Measurements from ENCODE around the gene ABCF1.

ABCF1 gene

DNA sequence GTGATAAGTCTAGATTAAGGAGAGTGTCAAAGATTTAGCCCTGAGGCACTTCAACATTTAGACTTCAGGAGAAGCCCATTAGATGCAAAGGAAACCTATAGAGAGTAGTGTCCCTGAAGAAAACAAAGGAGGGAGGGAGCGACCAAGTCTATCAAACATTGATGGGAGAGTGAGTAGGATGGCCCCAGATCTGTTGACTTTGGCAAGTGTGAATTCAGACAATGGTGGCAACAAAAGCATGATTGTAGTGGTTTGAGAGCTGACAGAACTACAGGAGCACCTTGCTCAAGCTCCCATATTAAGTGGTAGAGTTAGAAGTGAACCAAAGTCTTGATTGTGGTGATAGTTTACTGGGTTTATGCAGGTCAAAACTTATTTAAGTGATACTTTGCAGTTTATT, 979 bp upstream of the ABCF1 start:
- Histone ChIP-seq H3K27me3 (replicated peaks; ENCODE audit: insufficient read depth, low read length) (no peaks in the 10 kb centered on the region), H3F3A (ENCODE audit: insufficient read depth, low read length) (peaks cover 11% of the 10 kb centered on the region; the same call in 1 of the 2 replicates), H4K20me1 (ENCODE audit: insufficient read depth, low read length) (peaks cover 6% of the 10 kb centered on the region; the same call in 1 of the 2 replicates), H2AFZ (ENCODE audit: low read length) (peak overlapping the region; percentile 95), H3K79me2 (ENCODE audit: low read length) (peaks cover 40% of the 10 kb centered on the region), H3K4me1 (ENCODE audit: low read length) (peaks cover 18% of the 10 kb centered on the region), H3K9me3 (replicated peaks; ENCODE audit: insufficient read depth, low read length) (no peaks in the 10 kb centered on the region), H3K4me2 (ENCODE audit: low read depth, low read length) (peak overlapping the region; percentile 91), H3K27ac (ENCODE audit: low read length) (no peak overlapping the region), H3K9ac (ENCODE audit: low read length) (peak overlapping the region; percentile 88; the same call in 1 of the 2 replicates), H3K4me3 (ENCODE audit: low read length) (peak overlapping the region; percentile 90), H3K9me2 (replicated peaks; ENCODE audit: insufficient read depth, low read length) (no peaks in the 10 kb centered on the region), H3K36me3 (replicated peaks; ENCODE audit: insufficient read depth, low read length) (no peaks in the 10 kb centered on the region)
- DNase-seq, result no peak
- TF ChIP-seq EZH2 (optimal IDR thresholded peaks at IDR 0.05; ENCODE audit: low read depth, low read length) (no peak), EZH2phosphoT487 (IDR thresholded peaks at IDR 0.05; ENCODE audit: low read length) (no peak)
- TF ChIP-seq, protein P1, sequence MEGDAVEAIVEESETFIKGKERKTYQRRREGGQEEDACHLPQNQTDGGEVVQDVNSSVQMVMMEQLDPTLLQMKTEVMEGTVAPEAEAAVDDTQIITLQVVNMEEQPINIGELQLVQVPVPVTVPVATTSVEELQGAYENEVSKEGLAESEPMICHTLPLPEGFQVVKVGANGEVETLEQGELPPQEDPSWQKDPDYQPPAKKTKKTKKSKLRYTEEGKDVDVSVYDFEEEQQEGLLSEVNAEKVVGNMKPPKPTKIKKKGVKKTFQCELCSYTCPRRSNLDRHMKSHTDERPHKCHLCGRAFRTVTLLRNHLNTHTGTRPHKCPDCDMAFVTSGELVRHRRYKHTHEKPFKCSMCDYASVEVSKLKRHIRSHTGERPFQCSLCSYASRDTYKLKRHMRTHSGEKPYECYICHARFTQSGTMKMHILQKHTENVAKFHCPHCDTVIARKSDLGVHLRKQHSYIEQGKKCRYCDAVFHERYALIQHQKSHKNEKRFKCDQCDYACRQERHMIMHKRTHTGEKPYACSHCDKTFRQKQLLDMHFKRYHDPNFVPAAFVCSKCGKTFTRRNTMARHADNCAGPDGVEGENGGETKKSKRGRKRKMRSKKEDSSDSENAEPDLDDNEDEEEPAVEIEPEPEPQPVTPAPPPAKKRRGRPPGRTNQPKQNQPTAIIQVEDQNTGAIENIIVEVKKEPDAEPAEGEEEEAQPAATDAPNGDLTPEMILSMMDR (IDR thresholded peaks at IDR 0.05; ENCODE audit: low read length), result no peak

DNA sequence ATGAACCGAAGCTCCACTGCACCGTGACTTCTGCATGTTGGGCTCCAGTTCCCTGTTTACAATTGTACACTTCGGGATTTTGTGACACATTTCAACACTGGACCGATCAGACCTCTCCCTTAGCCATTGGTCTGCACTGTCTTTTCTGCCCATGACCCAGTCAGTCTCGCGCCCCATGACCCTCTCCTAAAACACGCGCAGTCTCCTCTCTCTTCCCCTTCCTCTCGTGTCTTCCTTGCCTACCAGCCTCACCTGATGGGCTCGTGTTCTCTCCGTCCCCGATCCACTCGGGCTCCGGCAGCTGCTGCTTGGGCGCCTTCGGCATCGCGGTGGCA, 535 bp upstream of the ABCF1 start:
- peaks cover 18% of the 10 kb centered on the region for H3K4me1 ChIP-seq (ENCODE audit: low read length)

DNA sequence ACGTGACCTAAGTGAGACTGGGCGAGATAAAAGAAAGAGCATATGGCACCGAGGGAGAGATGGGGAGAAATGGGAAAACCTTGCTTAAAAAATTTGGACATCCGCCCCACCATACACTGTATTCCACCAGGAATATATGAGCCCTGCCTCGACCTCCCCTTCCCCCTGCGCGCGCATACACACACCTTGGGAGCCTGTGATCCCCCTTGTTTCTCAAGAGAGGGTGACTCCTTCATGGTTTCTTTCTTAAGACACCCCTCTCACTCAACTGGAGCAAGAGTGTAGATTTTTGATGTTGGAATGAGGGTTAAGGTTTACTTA, 480 bp downstream of the ABCF1 start:
- no peaks in the 10 kb centered on the region for H3K9me2 ChIP-seq (replicated peaks; ENCODE audit: insufficient read depth, low read length)
- H3K9ac ChIP-seq (ENCODE audit: low read length), result peak overlapping the region; percentile 88
- H3K27me3 ChIP-seq (replicated peaks; ENCODE audit: insufficient read depth, low read length), result no peaks in the 10 kb centered on the region
- peak overlapping the region; percentile 81 for H2AFZ ChIP-seq (ENCODE audit: low read length)
- no peak for DNase-seq
- H3K4me2 ChIP-seq (ENCODE audit: low read depth, low read length), result peak overlapping the region; percentile 95
- H3K9me3 ChIP-seq (replicated peaks; ENCODE audit: insufficient read depth, low read length), result no peaks in the 10 kb centered on the region
- peaks cover 18% of the 10 kb centered on the region for H3K4me1 ChIP-seq (ENCODE audit: low read length)
- no peaks in the 10 kb centered on the region for H3K36me3 ChIP-seq (replicated peaks; ENCODE audit: insufficient read depth, low read length)
- TF ChIP-seq, protein P1 (IDR thresholded peaks at IDR 0.05; ENCODE audit: low read length), result no peak
- TF ChIP-seq EZH2 (optimal IDR thresholded peaks at IDR 0.05; ENCODE audit: low read depth, low read length), result no peak
- TF ChIP-seq EZH2phosphoT487 (IDR thresholded peaks at IDR 0.05; ENCODE audit: low read length), result no peak
- peak overlapping the region; percentile 90 for H3K4me3 ChIP-seq (ENCODE audit: low read length)
- H4K20me1 ChIP-seq (ENCODE audit: insufficient read depth, low read length), result peaks cover 10% of the 10 kb centered on the region; the same call in 1 of the 2 replicates
- H3K79me2 ChIP-seq (ENCODE audit: low read length), result peaks cover 53% of the 10 kb centered on the region
- peak overlapping the region; percentile 74; the same call in 1 of the 2 replicates for H3K27ac ChIP-seq (ENCODE audit: low read length)
- H3F3A ChIP-seq (ENCODE audit: insufficient read depth, low read length), result peaks cover 11% of the 10 kb centered on the region; the same call in 1 of the 2 replicates

More for the DNA sequence above, 535 bp upstream of the ABCF1 start:
- peak overlapping the region; percentile 88 for H3K9ac ChIP-seq (ENCODE audit: low read length)
- H3K4me3 ChIP-seq (ENCODE audit: low read length), result peak overlapping the region; percentile 90
- peak overlapping the region; percentile 91 for H3K4me2 ChIP-seq (ENCODE audit: low read depth, low read length)
- no peaks in the 10 kb centered on the region for H3K9me2 ChIP-seq (replicated peaks; ENCODE audit: insufficient read depth, low read length)
- DNase-seq, result no peak
- no peaks in the 10 kb centered on the region for H3K9me3 ChIP-seq (replicated peaks; ENCODE audit: insufficient read depth, low read length)
- H3K79me2 ChIP-seq (ENCODE audit: low read length), result peaks cover 45% of the 10 kb centered on the region
- H3K27ac ChIP-seq (ENCODE audit: low read length), result peak overlapping the region; percentile 39; the same call in 1 of the 2 replicates
- peaks cover 11% of the 10 kb centered on the region; the same call in 1 of the 2 replicates for H3F3A ChIP-seq (ENCODE audit: insufficient read depth, low read length)
- H4K20me1 ChIP-seq (ENCODE audit: insufficient read depth, low read length), result peaks cover 10% of the 10 kb centered on the region; the same call in 1 of the 2 replicates
- peak overlapping the region; percentile 95 for H2AFZ ChIP-seq (ENCODE audit: low read length)
- H3K27me3 ChIP-seq (replicated peaks; ENCODE audit: insufficient read depth, low read length), result no peaks in the 10 kb centered on the region
- H3K36me3 ChIP-seq (replicated peaks; ENCODE audit: insufficient read depth, low read length), result no peaks in the 10 kb centered on the region
- TF ChIP-seq EZH2phosphoT487 (IDR thresholded peaks at IDR 0.05; ENCODE audit: low read length) (no peak), EZH2 (optimal IDR thresholded peaks at IDR 0.05; ENCODE audit: low read depth, low read length) (no peak)
- TF ChIP-seq, protein P1 (IDR thresholded peaks at IDR 0.05; ENCODE audit: low read length), result no peak

Data from MM.1S (cell line).